Stimulated activated CD8-positive, alpha-beta memory T cell treated with anti-CD3 and anti-CD28 coated beads, Interleukin-4, amount 100 ng/mL, for 48 hours (primary cell): ENCODE measurements around the gene BTBD16.

Experiments
- DNase-seq: peaks from one replicate; pipeline ENCODE4 v3.0.0-alpha.2; 2020

The BTBD16 gene

GRCh38 chr10:122271076-122271475 lies at the start of gene BTBD16:
Gene BTBD16 (plus strand): TSS chr10:122271296. CDS start chr10:122275082, 3,786 bp downstream.
- no peak for DNase-seq

- no peak for DNase-seq
These were observed 49.1 kb upstream of the BTBD16 start for GRCh38 chr10:122221958-122222357.

GRCh38 chr10:122222638-122223037 lies 48.5 kb upstream of the BTBD16 start:
- DNase-seq: no peak

- DNase-seq: no peak
These were observed 46.9 kb upstream of the BTBD16 start for GRCh38 chr10:122224159-122224558.

GRCh38 chr10:122225330-122225729 lies 45.8 kb upstream of the BTBD16 start:
- DNase-seq: no peak

- no peak for DNase-seq
These were observed 43.3 kb upstream of the BTBD16 start for GRCh38 chr10:122227754-122228153.

GRCh38 chr10:122229666-122230065 lies 41.4 kb upstream of the BTBD16 start:
- DNase-seq: no peak

- no peak for DNase-seq
These were observed 40.9 kb upstream of the BTBD16 start for GRCh38 chr10:122230222-122230621.

GRCh38 chr10:122232769-122233168 lies 38.3 kb upstream of the BTBD16 start:
- no peak for DNase-seq

GRCh38 chr10:122233857-122234348 lies 37.2 kb upstream of the BTBD16 start:
- no peak for DNase-seq

- no peak for DNase-seq
These were observed 36.7 kb upstream of the BTBD16 start for GRCh38 chr10:122234416-122234815.

GRCh38 chr10:122236690-122237306 lies 34.3 kb upstream of the BTBD16 start:
- DNase-seq: no peak

- no peak for DNase-seq
These were observed 33.6 kb upstream of the BTBD16 start for GRCh38 chr10:122237331-122237990.

GRCh38 chr10:122239578-122240257 lies 31.4 kb upstream of the BTBD16 start:
- no peak for DNase-seq

GRCh38 chr10:122240401-122240800 lies 30.7 kb upstream of the BTBD16 start:
- DNase-seq: no peak

GRCh38 chr10:122241836-122242235 lies 29.3 kb upstream of the BTBD16 start:
- no peak for DNase-seq

- DNase-seq: no peak
These were observed 27.5 kb upstream of the BTBD16 start for GRCh38 chr10:122243550-122243949.

GRCh38 chr10:122244001-122244975 lies 26.8 kb upstream of the BTBD16 start:
- DNase-seq: no peak

- no peak for DNase-seq
These were observed 26.0 kb upstream of the BTBD16 start for GRCh38 chr10:122245136-122245535.

GRCh38 chr10:122245897-122246296 lies 25.2 kb upstream of the BTBD16 start:
- no peak for DNase-seq

GRCh38 chr10:122246830-122247520 lies 24.1 kb upstream of the BTBD16 start:
- no peak for DNase-seq
